Endothelial cell of umbilical vein (primary cell): ENCODE results near the gene C5orf58. TPM values are rescaled to one million over a fixed set of nuclear protein-coding genes. Genes with fewer than 3 reads are reported as not detected.

ENCODE experiments used
- BruUV-seq: library from RNA; stranded (reverse); fragments of 400-500 nt; replicated peaks from 2 replicates; lab custom pipeline; 2021; lab: Mats Ljungman, UMichigan
- CTCF ChIA-PET: fragments of 300-600, 350-600 bp; sonication (Branson Sonifier 250); formaldehyde crosslinking; loops from one replicate; lab custom pipeline; 2021; ENCODE audit warnings: antibody characterized with exemption, inconsistent platforms; lab: Charles Lee
- POLR2A ChIA-PET: fragments of 300-600, 350-600 bp; sonication (Branson Sonifier 250); formaldehyde crosslinking; loops from one replicate; lab custom pipeline; 2021; ENCODE audit warnings: antibody characterized with exemption, inconsistent platforms; lab: Charles Lee
- DNase-seq: peaks from one replicate; pipeline ENCODE4 v3.0.0-alpha.2; 2011; ENCODE audit warnings: low read depth, low spot score
- FAIRE-seq: peaks from 2 replicates; lab custom pipeline; 2011; peaks lifted over from hg19 to GRCh38; lab: Jason Lieb, UNC
- H2AFZ ChIP-seq: 2 replicates; pipeline ENCODE4 v1.6.0; 2012; ENCODE audit warnings: low read depth, low read length, control low read depth, inconsistent platforms
- H3K27ac ChIP-seq: 2 replicates; pipeline ENCODE4 v1.5.1; 2011; ENCODE audit warnings: low read depth, mild to moderate bottlenecking, control low read depth, low read length, moderate library complexity; ENCODE audit not compliant: insufficient read depth
- H3K27me3 ChIP-seq, 2 experiments: 2 replicates each; pipeline versions ENCODE4 v1.6.0 to v1.6.1; 2011; ENCODE audit warnings: low read length in 2 of 2, mixed read lengths in 1 of 2; ENCODE audit not compliant: control insufficient read depth in 2 of 2, insufficient read depth in 2 of 2
- H3K36me3 ChIP-seq, 2 experiments: 2 replicates in 1 of 2; 3 replicates in 1 of 2; pipeline ENCODE4 v1.5.1; 2011; ENCODE audit warnings: low read length in 2 of 2, mild to moderate bottlenecking in 1 of 2, moderate library complexity in 1 of 2; ENCODE audit not compliant: control insufficient read depth in 2 of 2, insufficient read depth in 2 of 2; ENCODE audit errors: extremely low read depth in 1 of 2
- H3K4me1 ChIP-seq: 3 replicates; pipeline ENCODE4 v1.5.1; 2011; ENCODE audit warnings: mild to moderate bottlenecking, low read length; ENCODE audit not compliant: control insufficient read depth, insufficient read depth; ENCODE audit errors: extremely low read depth
- H3K4me2 ChIP-seq: 2 replicates; pipeline ENCODE4 v1.6.1; 2011; ENCODE audit warnings: low read length, control low read depth, mixed read lengths; ENCODE audit not compliant: insufficient read depth
- H3K4me3 ChIP-seq, 3 experiments: fragments of 200-600 bp in 1 of 3; sonication (generic), shearing (Covaris generic) in 1 of 3; replicated peaks in 1 of 3; 2 replicates each; pipeline ENCODE4 v1.5.1; 2011 to 2016; ENCODE audit warnings: control low read depth in 3 of 3, low read length in 3 of 3, mild to moderate bottlenecking in 2 of 3, inconsistent platforms in 1 of 3, low read depth in 1 of 3, moderate library complexity in 1 of 3; ENCODE audit not compliant: insufficient read depth in 1 of 3
- H3K79me2 ChIP-seq: 2 replicates; pipeline ENCODE4 v1.6.0; 2012; ENCODE audit warnings: low read length, inconsistent platforms; ENCODE audit not compliant: control insufficient read depth, insufficient read depth
- H3K9ac ChIP-seq: replicated peaks from 2 replicates; pipeline ENCODE3; 2011; ENCODE audit warnings: low read length, control low read depth; ENCODE audit not compliant: insufficient read depth; ENCODE audit errors: extremely low read depth
- H3K9me1 ChIP-seq: replicated peaks from 3 replicates; pipeline ENCODE4 v1.6.0; 2011; ENCODE audit warnings: mild to moderate bottlenecking, low read length; ENCODE audit not compliant: control insufficient read depth, insufficient read depth; ENCODE audit errors: extremely low read depth
- H3K9me3 ChIP-seq: replicated peaks from 2 replicates; pipeline ENCODE4 v1.5.1; 2012; ENCODE audit warnings: low read length, inconsistent platforms; ENCODE audit not compliant: control insufficient read depth, insufficient read depth
- H4K20me1 ChIP-seq: replicated peaks from 2 replicates; pipeline ENCODE3; 2011; ENCODE audit warnings: mild to moderate bottlenecking, low read length; ENCODE audit not compliant: control insufficient read depth, insufficient read depth; ENCODE audit errors: extremely low read depth
- EZH2 ChIP-seq: IDR thresholded peaks from 2 replicates; pipeline ENCODE4 v1.6.1; 2012; ENCODE audit warnings: borderline replicate concordance, low read depth, mild to moderate bottlenecking, moderate library complexity, low read length, inconsistent platforms; ENCODE audit not compliant: severe bottlenecking
- FOS ChIP-seq: IDR thresholded peaks from 2 replicates; pipeline ENCODE4 v1.6.1; 2011; ENCODE audit warnings: mild to moderate bottlenecking, low read length, moderate library complexity, borderline replicate concordance; ENCODE audit not compliant: insufficient read depth
- GATA2 ChIP-seq: IDR thresholded peaks from 2 replicates; pipeline ENCODE4 v1.7.0; 2011; ENCODE audit warnings: low read depth, mild to moderate bottlenecking, moderate library complexity, mixed read lengths, low read length; ENCODE audit not compliant: insufficient read length, insufficient read depth
- JUN ChIP-seq: IDR thresholded peaks from 2 replicates; pipeline ENCODE4 v1.6.1; 2011; ENCODE audit warnings: borderline replicate concordance, low read depth; ENCODE audit not compliant: insufficient read length, insufficient read depth
- MYC ChIP-seq: IDR thresholded peaks from one replicate; pipeline ENCODE4 v1.6.1; 2011; ENCODE audit warnings: mild to moderate bottlenecking, low read depth, low read length
- POLR2A ChIP-seq: IDR thresholded peaks from 2 replicates; pipeline ENCODE4 v1.6.1; 2012; ENCODE audit warnings: low read depth, mild to moderate bottlenecking, control low read depth, low read length
- POLR2AphosphoS5 ChIP-seq: IDR thresholded peaks from 2 replicates; pipeline ENCODE4 v1.6.1; 2012; ENCODE audit warnings: low read depth, mild to moderate bottlenecking, control low read depth, low read length, moderate library complexity; ENCODE audit not compliant: insufficient read depth
- dilution Hi-C: fragments of 300-500 bp; cut with MboI; formaldehyde crosslinking; loops from one replicate; pipeline ENCODE4 v1.15.0; 2019; ENCODE audit warnings: low sequenced_read_pairs; ENCODE audit not compliant: extremely low pct_ligation_motif_present
- intact Hi-C: fragments of 100-400 bp; cut with micrococcal nuclease; formaldehyde crosslinking; loops from one replicate; pipeline ENCODE4 v1.10.0; 2022
- polyA plus RNA-seq, 4 experiments: library from polyadenylated mRNA; depleted of rRNA in 3 of 4; stranded (reverse) in 3 of 4; unstranded in 1 of 4; fragments of >200 nt; gene quantifications; 2 replicates each; pipeline versions ENCODE4 v1.2.1 to v1.2.3, GENCODE V29; 2011 to 2012; ENCODE audit warnings: missing spikeins in 1 of 4
- total RNA-seq: library from RNA; stranded (reverse); gene quantifications from 2 replicates; pipeline ENCODE4 v1.2.3, GENCODE V29; 2021
- TF ChIP-seq, protein P1 (sequence below): IDR thresholded peaks from 2 replicates; pipeline ENCODE4 v1.6.1; 2011; ENCODE audit not compliant: insufficient read depth, insufficient read length
- TF ChIP-seq, protein P2 (sequence below), 2 donors: IDR thresholded peaks; 1 replicate in 1 of 2; 2 replicates in 1 of 2; pipeline ENCODE4 v1.5.1; 2011; ENCODE audit warnings: low read length in 2 of 2, mild to moderate bottlenecking in 2 of 2, moderate library complexity in 2 of 2, control low read depth in 1 of 2, inconsistent platforms in 1 of 2, low read depth in 1 of 2; ENCODE audit not compliant: insufficient read depth in 1 of 2; ENCODE audit errors: extremely low read depth in 1 of 2

The C5orf58 gene
- total and polyA plus RNA-seq, 2 donors (not counting 3 experiments of a cell fraction or from before 2014, with no cell fraction given), result not detected

GRCh38 chr5:170288551-170288950 lies 55.8 kb downstream of the C5orf58 start:
- no TSS peak for BruUV-seq
- H2AFZ ChIP-seq, result no peak overlapping the region
- H3K4me3 ChIP-seq, result no peak overlapping the region
- no peaks in the 10 kb centered on the region for H4K20me1 ChIP-seq
- no peaks in the 10 kb centered on the region for H3K4me1 ChIP-seq
- no peaks in the 10 kb centered on the region for H3K79me2 ChIP-seq
- no peak for FAIRE-seq
- H3K36me3 ChIP-seq, result no peaks in the 10 kb centered on the region
- no peak for TF ChIP-seq MYC
- TF ChIP-seq, protein P1, sequence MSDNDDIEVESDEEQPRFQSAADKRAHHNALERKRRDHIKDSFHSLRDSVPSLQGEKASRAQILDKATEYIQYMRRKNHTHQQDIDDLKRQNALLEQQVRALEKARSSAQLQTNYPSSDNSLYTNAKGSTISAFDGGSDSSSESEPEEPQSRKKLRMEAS, result no peak
- no peak for TF ChIP-seq GATA2
- TF ChIP-seq JUN, result no peak
- TF ChIP-seq, protein P2, sequence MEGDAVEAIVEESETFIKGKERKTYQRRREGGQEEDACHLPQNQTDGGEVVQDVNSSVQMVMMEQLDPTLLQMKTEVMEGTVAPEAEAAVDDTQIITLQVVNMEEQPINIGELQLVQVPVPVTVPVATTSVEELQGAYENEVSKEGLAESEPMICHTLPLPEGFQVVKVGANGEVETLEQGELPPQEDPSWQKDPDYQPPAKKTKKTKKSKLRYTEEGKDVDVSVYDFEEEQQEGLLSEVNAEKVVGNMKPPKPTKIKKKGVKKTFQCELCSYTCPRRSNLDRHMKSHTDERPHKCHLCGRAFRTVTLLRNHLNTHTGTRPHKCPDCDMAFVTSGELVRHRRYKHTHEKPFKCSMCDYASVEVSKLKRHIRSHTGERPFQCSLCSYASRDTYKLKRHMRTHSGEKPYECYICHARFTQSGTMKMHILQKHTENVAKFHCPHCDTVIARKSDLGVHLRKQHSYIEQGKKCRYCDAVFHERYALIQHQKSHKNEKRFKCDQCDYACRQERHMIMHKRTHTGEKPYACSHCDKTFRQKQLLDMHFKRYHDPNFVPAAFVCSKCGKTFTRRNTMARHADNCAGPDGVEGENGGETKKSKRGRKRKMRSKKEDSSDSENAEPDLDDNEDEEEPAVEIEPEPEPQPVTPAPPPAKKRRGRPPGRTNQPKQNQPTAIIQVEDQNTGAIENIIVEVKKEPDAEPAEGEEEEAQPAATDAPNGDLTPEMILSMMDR (IDR thresholded peaks at IDR 0.05; ENCODE audit: extremely low read depth in 1 of 2, insufficient read depth in 1 of 2, low read depth in 1 of 2, low read length in 2 of 2), result no peak
- TF ChIP-seq FOS, result no peak
- TF ChIP-seq EZH2, result no peak
- no peak for TF ChIP-seq POLR2AphosphoS5
- no peak for TF ChIP-seq POLR2A
- H3K9me1 ChIP-seq, result no peaks in the 10 kb centered on the region
- H3K4me2 ChIP-seq, result no peak overlapping the region
- no peak for DNase-seq
- H3K27me3 ChIP-seq, result peaks cover 4 to 9% of the 10 kb centered on the region in 2 experiments
- ChIA-PET POLR2A (no interaction called here), CTCF (no interaction called here)
- intact Hi-C loops, result no loop called here
- H3K27ac ChIP-seq, result no peak overlapping the region
- no peak overlapping the region for H3K9ac ChIP-seq
- dilution Hi-C loops, result no loop called here
- no peaks in the 10 kb centered on the region for H3K9me3 ChIP-seq
